ENCODE data around the gene TFF1. TPM values are rescaled to one million over a fixed set of nuclear protein-coding genes. Genes with fewer than 3 reads are reported as not detected.
A peak's percentile ranks its signal among the peaks of the same experiment; 100 is the strongest.

TFF1 gene
- total RNA-seq, 2 donors from 2014 or later, result 233 to 916 TPM

DNA sequence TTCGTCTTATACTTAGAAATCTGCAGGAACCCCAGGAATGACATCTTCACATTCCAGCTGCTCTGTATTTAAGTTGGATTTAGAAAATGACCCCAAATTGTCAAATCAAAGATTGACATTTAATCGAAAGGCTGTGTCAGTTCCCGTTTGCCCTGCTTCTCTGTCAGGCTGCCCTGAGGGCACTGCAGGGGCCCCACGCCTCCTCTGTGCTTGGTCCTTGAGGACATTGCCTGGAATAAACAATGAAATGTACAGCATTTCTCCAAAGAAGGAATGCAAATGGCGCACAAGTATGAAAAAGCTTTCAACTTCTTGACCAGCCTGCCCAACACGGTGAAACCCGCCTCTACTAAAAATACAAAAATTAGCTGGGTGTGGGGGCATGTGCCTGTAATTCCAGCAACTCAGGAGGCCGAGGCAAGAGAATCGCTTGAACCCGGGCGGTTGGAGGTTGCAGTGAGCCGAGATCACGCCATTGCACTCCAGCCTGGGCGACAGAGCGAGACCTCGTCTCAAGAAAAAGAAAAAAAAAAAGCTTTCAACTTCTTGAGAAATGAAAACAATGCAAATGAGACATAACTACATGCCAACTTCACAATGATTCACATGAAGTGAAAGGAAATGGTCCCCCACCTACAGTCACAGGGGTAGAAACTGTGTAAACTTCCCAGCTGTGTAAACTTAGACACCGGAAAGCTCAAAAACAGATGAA, 26.6 kb upstream of the TFF1 start:
- intact Hi-C loops (cut with DNase I), result no loop called here
- Histone ChIP-seq H3K27ac (no peak overlapping the region), H3K4me3 (no peak overlapping the region), H3K9ac (ENCODE audit: low read depth in 2 of 2, low read length in 2 of 2) (no peak overlapping the region), H3K27me3 (no peaks in the 10 kb centered on the region), H3K9me3 (no peaks in the 10 kb centered on the region), H3K36me3 (no peaks in the 10 kb centered on the region), H3K4me1 (no peaks in the 10 kb centered on the region)
- DNase-seq, result no peak
- TF ChIP-seq, protein P1, sequence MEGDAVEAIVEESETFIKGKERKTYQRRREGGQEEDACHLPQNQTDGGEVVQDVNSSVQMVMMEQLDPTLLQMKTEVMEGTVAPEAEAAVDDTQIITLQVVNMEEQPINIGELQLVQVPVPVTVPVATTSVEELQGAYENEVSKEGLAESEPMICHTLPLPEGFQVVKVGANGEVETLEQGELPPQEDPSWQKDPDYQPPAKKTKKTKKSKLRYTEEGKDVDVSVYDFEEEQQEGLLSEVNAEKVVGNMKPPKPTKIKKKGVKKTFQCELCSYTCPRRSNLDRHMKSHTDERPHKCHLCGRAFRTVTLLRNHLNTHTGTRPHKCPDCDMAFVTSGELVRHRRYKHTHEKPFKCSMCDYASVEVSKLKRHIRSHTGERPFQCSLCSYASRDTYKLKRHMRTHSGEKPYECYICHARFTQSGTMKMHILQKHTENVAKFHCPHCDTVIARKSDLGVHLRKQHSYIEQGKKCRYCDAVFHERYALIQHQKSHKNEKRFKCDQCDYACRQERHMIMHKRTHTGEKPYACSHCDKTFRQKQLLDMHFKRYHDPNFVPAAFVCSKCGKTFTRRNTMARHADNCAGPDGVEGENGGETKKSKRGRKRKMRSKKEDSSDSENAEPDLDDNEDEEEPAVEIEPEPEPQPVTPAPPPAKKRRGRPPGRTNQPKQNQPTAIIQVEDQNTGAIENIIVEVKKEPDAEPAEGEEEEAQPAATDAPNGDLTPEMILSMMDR (IDR thresholded peaks at IDR 0.05), result no peak

DNA sequence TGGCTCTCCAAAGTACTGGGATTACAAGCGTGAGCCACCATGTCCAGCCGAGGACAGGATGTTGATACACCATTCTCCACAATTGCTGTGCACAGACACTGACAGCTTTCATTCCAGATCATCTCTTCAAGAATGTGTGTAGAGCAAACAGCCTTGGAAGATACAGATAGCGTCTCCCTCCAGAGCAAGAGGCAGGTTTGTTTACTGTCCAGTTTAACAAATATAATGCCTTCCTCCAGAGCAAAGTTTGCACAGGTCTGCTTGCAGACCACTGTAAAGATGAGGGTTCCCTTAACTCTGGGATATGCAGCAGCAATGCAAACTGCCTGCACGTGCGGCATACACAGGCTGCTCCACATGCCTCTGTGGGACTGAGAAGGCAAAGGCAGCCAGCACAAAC, 25.0 kb upstream of the TFF1 start:
- intact Hi-C loops (cut with DNase I), result no loop called here
- no peak overlapping the region for H3K4me3 ChIP-seq
- no peaks in the 10 kb centered on the region for H3K27me3 ChIP-seq
- H3K36me3 ChIP-seq, result no peaks in the 10 kb centered on the region
- no peak overlapping the region for H3K27ac ChIP-seq
- H3K9me3 ChIP-seq, result no peaks in the 10 kb centered on the region
- no peak for DNase-seq
- no peaks in the 10 kb centered on the region for H3K4me1 ChIP-seq
- H3K9ac ChIP-seq (ENCODE audit: low read depth in 2 of 2, low read length in 2 of 2), result no peak overlapping the region
- TF ChIP-seq, protein P1 (IDR thresholded peaks at IDR 0.05), result no peak

DNA sequence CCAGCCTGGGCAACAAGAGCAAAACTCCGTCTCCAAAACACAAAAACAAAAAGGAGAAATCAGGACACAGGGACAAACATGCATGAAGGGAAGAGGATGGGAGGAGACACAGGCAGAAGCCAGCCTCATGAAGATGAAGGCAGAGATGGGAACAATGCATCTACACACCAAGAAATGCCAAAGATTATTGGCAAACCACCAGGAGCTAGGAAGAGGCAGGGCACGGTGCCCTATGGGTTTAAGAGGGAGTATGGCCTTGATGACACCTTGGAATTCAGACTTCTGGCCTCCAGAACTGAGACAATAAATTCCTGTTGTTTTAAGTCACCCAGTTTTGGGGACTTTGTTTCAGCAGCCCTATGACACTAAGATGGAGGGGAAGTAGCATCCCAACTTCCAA, 24.4 kb upstream of the TFF1 start:
- H3K4me1 ChIP-seq, result no peaks in the 10 kb centered on the region
- no peak overlapping the region for H3K4me3 ChIP-seq
- DNase-seq, result no peak
- no peak overlapping the region for H3K27ac ChIP-seq
- intact Hi-C loops (cut with DNase I), result no loop called here
- H3K36me3 ChIP-seq, result no peaks in the 10 kb centered on the region
- H3K9me3 ChIP-seq, result no peaks in the 10 kb centered on the region
- H3K27me3 ChIP-seq, result no peaks in the 10 kb centered on the region
- TF ChIP-seq, protein P1 (IDR thresholded peaks at IDR 0.05), result no peak
- no peak overlapping the region for H3K9ac ChIP-seq (ENCODE audit: low read depth in 2 of 2, low read length in 2 of 2)

DNA sequence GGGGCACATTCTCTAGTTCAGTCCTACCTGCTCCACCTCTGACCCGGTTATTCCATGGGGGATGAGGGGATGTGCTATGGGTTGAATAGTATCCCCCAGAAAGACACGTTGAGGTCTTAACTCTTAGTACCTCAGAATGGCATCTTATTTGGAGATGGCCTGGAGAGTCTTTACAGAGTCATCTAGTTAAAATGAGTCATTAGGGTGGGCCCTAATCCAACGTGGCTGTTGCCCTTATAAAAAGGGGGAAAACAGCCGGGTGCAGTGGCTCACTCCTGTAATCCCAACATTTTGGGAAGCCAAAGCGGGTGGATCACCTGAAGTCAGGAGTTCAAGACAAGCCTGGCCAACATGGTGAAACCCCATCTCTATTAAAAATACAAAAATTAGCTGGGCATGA, 23.9 kb upstream of the TFF1 start:
- Histone ChIP-seq H3K27me3 (no peaks in the 10 kb centered on the region), H3K9me3 (no peaks in the 10 kb centered on the region), H3K4me3 (no peak overlapping the region), H3K9ac (ENCODE audit: low read depth in 2 of 2, low read length in 2 of 2) (no peak overlapping the region), H3K36me3 (no peaks in the 10 kb centered on the region), H3K27ac (no peak overlapping the region), H3K4me1 (no peaks in the 10 kb centered on the region)
- TF ChIP-seq, protein P1 (IDR thresholded peaks at IDR 0.05), result no peak
- intact Hi-C loops (cut with DNase I), result no loop called here
- DNase-seq, result no peak

DNA sequence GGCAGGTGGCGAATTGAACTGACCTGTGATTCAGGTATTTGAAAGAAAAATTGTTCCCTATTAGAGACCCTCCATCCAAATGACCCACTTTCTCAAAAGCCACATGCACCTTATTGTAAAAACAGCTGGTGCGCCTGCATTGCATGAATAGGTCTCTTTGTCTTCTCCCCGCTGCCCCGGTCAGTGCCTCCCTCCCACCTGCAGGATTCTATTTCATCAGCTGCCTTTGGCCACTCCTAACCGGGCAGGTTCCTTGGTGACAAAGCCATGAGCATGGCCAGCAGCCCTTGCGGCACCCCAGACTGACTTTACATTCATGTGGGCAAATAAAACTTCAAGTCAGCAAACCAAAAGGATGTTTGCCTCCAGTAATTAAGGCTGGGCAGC, 23.1 kb upstream of the TFF1 start:
- Histone ChIP-seq H3K9me3 (no peaks in the 10 kb centered on the region), H3K27me3 (no peaks in the 10 kb centered on the region), H3K4me1 (no peaks in the 10 kb centered on the region), H3K9ac (ENCODE audit: low read depth in 2 of 2, low read length in 2 of 2) (peak overlapping the region in 1 of 2 donors; percentile 22), H3K36me3 (no peaks in the 10 kb centered on the region), H3K27ac (peak overlapping the region; percentile 29), H3K4me3 (no peak overlapping the region)
- TF ChIP-seq, protein P1 (IDR thresholded peaks at IDR 0.05), result no peak
- intact Hi-C loops (cut with DNase I), result no loop called here
- peak; percentile 66 for DNase-seq
